Ishikawa (cell line): ENCODE measurements around the gene CGGBP1.

ENCODE experiments used
- CEBPB ChIP-seq: IDR thresholded peaks from 2 replicates; pipeline ENCODE4 v1.6.1; 2012
- CREB1 ChIP-seq: IDR thresholded peaks from 2 replicates; pipeline ENCODE4 v1.6.1; 2012; ENCODE audit warnings: low read depth
- EGR1 ChIP-seq: IDR thresholded peaks from 2 replicates; pipeline ENCODE4 v1.6.1; 2012
- EP300 ChIP-seq: IDR thresholded peaks from 2 replicates; pipeline ENCODE4 v1.6.1; 2012; ENCODE audit warnings: borderline replicate concordance
- FOXM1 ChIP-seq: IDR thresholded peaks from 2 replicates; pipeline ENCODE4 v1.6.1; 2012; ENCODE audit warnings: low read depth, borderline replicate concordance
- NFIC ChIP-seq: IDR thresholded peaks from 2 replicates; pipeline ENCODE4 v1.6.1; 2012
- RAD21 ChIP-seq: IDR thresholded peaks from 2 replicates; pipeline ENCODE4 v1.6.1; 2012; ENCODE audit warnings: low read depth
- TAF1 ChIP-seq: IDR thresholded peaks from 2 replicates; pipeline ENCODE4 v1.6.1; 2012; ENCODE audit warnings: low read depth, mild to moderate bottlenecking
- TCF12 ChIP-seq: IDR thresholded peaks from 2 replicates; pipeline ENCODE4 v1.6.1; 2012; ENCODE audit warnings: low read depth
- TEAD4 ChIP-seq: IDR thresholded peaks from 2 replicates; pipeline ENCODE4 v1.6.1; 2012
- YY1 ChIP-seq: IDR thresholded peaks from 2 replicates; pipeline ENCODE4 v1.6.1; 2012; ENCODE audit warnings: low read depth
- ZBTB7A ChIP-seq: IDR thresholded peaks from 2 replicates; pipeline ENCODE4 v1.6.1; 2012; ENCODE audit warnings: low read depth
- TF ChIP-seq, protein P1 (sequence below): IDR thresholded peaks from 2 replicates; pipeline ENCODE4 v1.6.1; 2012; ENCODE audit warnings: low read depth, mild to moderate bottlenecking
- TF ChIP-seq, protein P2 (sequence below): IDR thresholded peaks from 2 replicates; pipeline ENCODE4 v1.6.1; 2012
- TF ChIP-seq, protein P3 (sequence below): IDR thresholded peaks from 2 replicates; pipeline ENCODE4 v1.6.1; 2012

The CGGBP1 gene

DNA sequence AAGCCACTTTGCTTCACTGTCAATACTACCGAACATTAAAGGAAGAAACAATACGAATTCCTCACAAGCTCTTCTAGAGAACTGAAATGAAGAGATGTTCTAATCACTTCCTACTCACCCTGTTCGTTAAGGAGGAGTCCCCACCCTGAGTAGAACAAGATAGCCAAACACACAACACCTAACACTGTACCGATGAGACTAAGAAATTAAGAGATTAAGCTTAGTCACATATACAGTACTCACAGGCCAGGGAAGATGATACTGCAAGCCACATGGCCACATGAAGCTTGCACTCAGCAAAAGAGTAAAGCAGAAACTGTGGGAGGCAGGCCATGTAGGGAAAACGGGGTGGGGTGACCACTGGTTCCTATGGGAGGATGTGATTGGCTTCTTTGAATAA is 48.0 kb downstream of the CGGBP1 start:
- TF ChIP-seq NFIC, result no peak
- no peak for TF ChIP-seq YY1
- TF ChIP-seq CREB1, result no peak

DNA sequence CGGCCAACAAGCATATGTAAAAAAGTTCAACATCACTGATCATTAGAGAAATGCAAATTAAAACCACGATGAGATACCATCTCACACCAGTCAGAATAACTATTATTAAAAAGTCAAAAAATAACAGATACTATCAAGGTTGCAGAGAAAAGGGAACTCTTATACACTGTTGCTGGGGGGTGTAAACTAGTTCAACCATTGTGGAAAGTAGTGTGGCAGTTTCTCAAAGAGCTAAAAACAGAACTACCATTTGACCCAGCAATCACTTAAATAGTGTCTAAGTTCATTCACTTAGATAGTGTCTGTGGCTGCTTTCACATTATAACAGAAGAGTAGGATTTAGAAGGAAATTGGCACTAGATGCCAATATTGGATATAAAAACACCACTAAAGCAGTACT is 49.7 kb downstream of the CGGBP1 start:
- TF ChIP-seq YY1 (no peak), NFIC (no peak), CEBPB (no peak), FOXM1 (no peak), ZBTB7A (no peak), EP300 (no peak)
- TF ChIP-seq, protein P1, sequence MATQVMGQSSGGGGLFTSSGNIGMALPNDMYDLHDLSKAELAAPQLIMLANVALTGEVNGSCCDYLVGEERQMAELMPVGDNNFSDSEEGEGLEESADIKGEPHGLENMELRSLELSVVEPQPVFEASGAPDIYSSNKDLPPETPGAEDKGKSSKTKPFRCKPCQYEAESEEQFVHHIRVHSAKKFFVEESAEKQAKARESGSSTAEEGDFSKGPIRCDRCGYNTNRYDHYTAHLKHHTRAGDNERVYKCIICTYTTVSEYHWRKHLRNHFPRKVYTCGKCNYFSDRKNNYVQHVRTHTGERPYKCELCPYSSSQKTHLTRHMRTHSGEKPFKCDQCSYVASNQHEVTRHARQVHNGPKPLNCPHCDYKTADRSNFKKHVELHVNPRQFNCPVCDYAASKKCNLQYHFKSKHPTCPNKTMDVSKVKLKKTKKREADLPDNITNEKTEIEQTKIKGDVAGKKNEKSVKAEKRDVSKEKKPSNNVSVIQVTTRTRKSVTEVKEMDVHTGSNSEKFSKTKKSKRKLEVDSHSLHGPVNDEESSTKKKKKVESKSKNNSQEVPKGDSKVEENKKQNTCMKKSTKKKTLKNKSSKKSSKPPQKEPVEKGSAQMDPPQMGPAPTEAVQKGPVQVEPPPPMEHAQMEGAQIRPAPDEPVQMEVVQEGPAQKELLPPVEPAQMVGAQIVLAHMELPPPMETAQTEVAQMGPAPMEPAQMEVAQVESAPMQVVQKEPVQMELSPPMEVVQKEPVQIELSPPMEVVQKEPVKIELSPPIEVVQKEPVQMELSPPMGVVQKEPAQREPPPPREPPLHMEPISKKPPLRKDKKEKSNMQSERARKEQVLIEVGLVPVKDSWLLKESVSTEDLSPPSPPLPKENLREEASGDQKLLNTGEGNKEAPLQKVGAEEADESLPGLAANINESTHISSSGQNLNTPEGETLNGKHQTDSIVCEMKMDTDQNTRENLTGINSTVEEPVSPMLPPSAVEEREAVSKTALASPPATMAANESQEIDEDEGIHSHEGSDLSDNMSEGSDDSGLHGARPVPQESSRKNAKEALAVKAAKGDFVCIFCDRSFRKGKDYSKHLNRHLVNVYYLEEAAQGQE, result no peak

DNA sequence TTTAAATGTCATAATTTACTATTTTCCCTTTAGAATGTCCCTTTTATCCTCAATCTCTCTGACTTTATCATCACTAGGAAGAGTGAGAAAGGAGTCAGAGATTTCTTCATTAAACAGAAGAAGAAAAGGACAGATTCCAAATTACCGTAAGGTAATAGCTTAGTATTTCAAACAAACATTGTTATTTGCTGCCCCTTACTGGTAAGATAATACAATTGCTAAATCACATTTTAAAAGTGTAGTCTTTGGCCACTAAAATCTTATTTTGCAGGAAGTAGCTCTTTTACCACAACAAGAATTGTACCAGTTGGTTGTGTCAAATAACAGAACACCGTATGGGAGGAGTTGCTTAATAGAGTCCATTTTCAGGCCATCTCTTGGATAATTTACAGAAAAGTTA is 53.7 kb downstream of the CGGBP1 start:
- TF ChIP-seq, protein P2, sequence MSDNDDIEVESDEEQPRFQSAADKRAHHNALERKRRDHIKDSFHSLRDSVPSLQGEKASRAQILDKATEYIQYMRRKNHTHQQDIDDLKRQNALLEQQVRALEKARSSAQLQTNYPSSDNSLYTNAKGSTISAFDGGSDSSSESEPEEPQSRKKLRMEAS, result no peak
- TF ChIP-seq RAD21, result peak; percentile 43; the same call in 1 of the 2 replicates

DNA sequence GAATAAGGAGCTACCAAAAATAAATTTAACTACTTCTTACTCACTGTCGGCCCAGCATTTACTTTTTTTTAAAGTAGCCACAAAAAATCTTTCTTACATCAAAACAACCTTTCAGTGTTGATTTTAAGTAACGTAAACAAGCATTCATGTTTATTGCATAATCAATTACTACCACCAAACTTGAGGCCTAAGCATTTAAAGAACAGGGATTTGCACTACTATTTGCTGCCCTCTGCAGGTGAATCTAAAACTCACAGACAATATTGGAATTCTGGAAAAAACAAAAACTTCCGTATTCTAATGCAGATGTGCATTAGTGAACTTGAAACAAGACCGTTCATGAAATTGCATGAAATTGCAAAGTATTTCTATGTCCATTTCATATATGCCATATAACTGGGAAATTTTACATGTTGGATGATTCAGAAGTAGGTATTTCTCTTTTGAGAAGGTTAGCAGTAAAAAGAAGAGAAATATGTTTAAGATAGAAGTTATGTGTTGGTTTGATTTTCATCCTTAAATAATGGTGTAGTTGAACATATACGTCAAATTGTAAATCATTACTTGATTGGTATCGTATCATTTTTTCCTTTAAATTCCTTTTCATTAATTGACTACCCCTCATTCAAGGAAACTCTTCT is 55.6 kb downstream of the CGGBP1 start:
- TF ChIP-seq, protein P3, sequence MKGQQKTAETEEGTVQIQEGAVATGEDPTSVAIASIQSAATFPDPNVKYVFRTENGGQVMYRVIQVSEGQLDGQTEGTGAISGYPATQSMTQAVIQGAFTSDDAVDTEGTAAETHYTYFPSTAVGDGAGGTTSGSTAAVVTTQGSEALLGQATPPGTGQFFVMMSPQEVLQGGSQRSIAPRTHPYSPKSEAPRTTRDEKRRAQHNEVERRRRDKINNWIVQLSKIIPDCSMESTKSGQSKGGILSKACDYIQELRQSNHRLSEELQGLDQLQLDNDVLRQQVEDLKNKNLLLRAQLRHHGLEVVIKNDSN, result no peak
- TF ChIP-seq TEAD4 (no peak), CREB1 (no peak), RAD21 (peak; percentile 85), TCF12 (no peak), EP300 (no peak), FOXM1 (no peak), TAF1 (no peak), EGR1 (no peak), NFIC (no peak), CEBPB (peak; percentile 82), ZBTB7A (no peak), YY1 (no peak)
- TF ChIP-seq, protein P2, result no peak
- TF ChIP-seq, protein P1, result no peak

DNA sequence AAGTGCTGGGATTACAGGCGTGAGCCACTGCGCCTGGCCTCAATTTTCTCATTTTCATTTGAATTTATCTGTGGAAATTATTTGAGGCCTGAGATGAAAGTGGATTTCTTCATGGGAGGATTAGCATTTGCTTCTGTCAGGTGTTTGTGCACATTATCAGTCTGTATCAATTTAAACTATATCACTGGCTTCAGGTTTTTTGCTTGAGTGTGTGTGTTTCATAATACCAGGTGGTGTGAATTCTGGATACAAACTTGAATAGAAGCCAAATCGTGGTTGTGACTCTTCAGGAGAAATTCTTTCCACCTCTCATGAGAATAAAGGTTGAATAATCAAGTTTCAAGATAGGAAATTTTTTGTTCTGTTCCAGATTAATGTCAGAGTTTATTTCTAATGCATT is 56.4 kb downstream of the CGGBP1 start:
- TF ChIP-seq NFIC (no peak), FOXM1 (no peak), EP300 (no peak), RAD21 (no peak), TAF1 (no peak), TEAD4 (no peak), YY1 (no peak), CEBPB (no peak), CREB1 (no peak), ZBTB7A (no peak), TCF12 (no peak), EGR1 (no peak)
- TF ChIP-seq, protein P3, result no peak
- TF ChIP-seq, protein P1, result no peak
- TF ChIP-seq, protein P2, result no peak
